Neural progenitor cell (in vitro differentiated cells): ENCODE data around the gene PRPF40A. TPM values are rescaled to one million over a fixed set of nuclear protein-coding genes. Genes with fewer than 3 reads are reported as not detected.

Experiments used
- DNase-seq: peaks from one replicate; pipeline ENCODE4 v3.0.0-alpha.2; 2016; ENCODE audit warnings: low spot score
- H2AFZ ChIP-seq: fragments of 200-600 bp; sonication (generic); replicated peaks from 2 replicates; pipeline ENCODE4 v1.6.1; 2016; ENCODE audit warnings: antibody characterized with exemption
- H3F3A ChIP-seq: fragments of 200-600 bp; sonication (generic); 2 replicates; pipeline ENCODE4 v1.6.1; 2016; ENCODE audit warnings: antibody characterized with exemption, low read depth
- H3K27ac ChIP-seq: fragments of 200-600 bp; sonication (generic); 2 replicates; pipeline ENCODE4 v1.5.1; 2016; ENCODE audit warnings: mild to moderate bottlenecking
- H3K27me3 ChIP-seq: fragments of 200-600 bp; sonication (generic); 2 replicates; pipeline ENCODE4 v1.6.1; 2016; ENCODE audit warnings: mild to moderate bottlenecking, moderate library complexity
- H3K36me3 ChIP-seq: fragments of 200-600 bp; sonication (generic); 2 replicates; pipeline ENCODE4 v1.5.1; 2016
- H3K4me1 ChIP-seq: fragments of 200-600 bp; sonication (generic); 2 replicates; pipeline ENCODE4 v1.6.1; 2016; ENCODE audit warnings: mixed run types
- H3K4me2 ChIP-seq: fragments of 200-600 bp; sonication (generic); 2 replicates; pipeline ENCODE4 v1.6.1; 2016
- H3K4me3 ChIP-seq: fragments of 200-600 bp; sonication (generic); 2 replicates; pipeline ENCODE4 v1.5.1; 2016
- H3K79me2 ChIP-seq: fragments of 200-600 bp; sonication (generic); 2 replicates; pipeline ENCODE4 v1.6.1; 2016; ENCODE audit warnings: low read depth
- H3K9ac ChIP-seq: fragments of 200-600 bp; sonication (generic); 2 replicates; pipeline ENCODE4 v1.6.1; 2016
- H3K9me3 ChIP-seq: fragments of 200-600 bp; sonication (generic); 2 replicates; pipeline ENCODE4 v1.5.1; 2016; ENCODE audit warnings: low read depth
- H4K20me1 ChIP-seq: fragments of 200-600 bp; sonication (generic); 2 replicates; pipeline ENCODE4 v1.6.1; 2016; ENCODE audit warnings: low read depth
- H3K27ac Mint-ChIP-seq: 3 replicates; pipeline ENCODE4 v1.8.0; 2021; ENCODE audit warnings: mixed read lengths
- H3K27me3 Mint-ChIP-seq: 2 replicates; pipeline ENCODE4 v1.8.0; 2022; ENCODE audit warnings: low read depth, mild to moderate bottlenecking, inconsistent platforms, moderate library complexity, mixed read lengths; ENCODE audit not compliant: insufficient read depth
- H3K36me3 Mint-ChIP-seq: 3 replicates; pipeline ENCODE4 v1.8.0; 2021; ENCODE audit warnings: mixed read lengths
- H3K4me1 Mint-ChIP-seq: 3 replicates; pipeline ENCODE4 v1.8.0; 2021; ENCODE audit warnings: mixed read lengths
- H3K4me3 Mint-ChIP-seq: 3 replicates; pipeline ENCODE4 v1.8.0; 2021; ENCODE audit warnings: mild to moderate bottlenecking, moderate library complexity, mixed read lengths
- H3K9me3 Mint-ChIP-seq: 3 replicates; pipeline ENCODE4 v1.8.0; 2020; ENCODE audit warnings: mixed read lengths
- CTCF ChIP-seq: fragments of 200-600 bp; sonication (generic); IDR thresholded peaks from 2 replicates; pipeline ENCODE4 v1.5.1; 2017; ENCODE audit warnings: antibody characterized with exemption, mild to moderate bottlenecking
- EZH2 ChIP-seq: fragments of 200-600 bp; sonication (generic); IDR thresholded peaks from 2 replicates; pipeline ENCODE4 v1.6.1; 2017; ENCODE audit warnings: antibody characterized with exemption, mild to moderate bottlenecking, moderate library complexity
- EZH2phosphoT487 ChIP-seq: fragments of 200-600 bp; sonication (generic); IDR thresholded peaks from 2 replicates; pipeline ENCODE4 v1.6.1; 2017; ENCODE audit warnings: antibody characterized with exemption
- total RNA-seq: library from RNA; depleted of rRNA; stranded (reverse); fragments of >200 nt; gene quantifications from 2 replicates; pipeline ENCODE4 v1.2.3, GENCODE V29; 2015; ENCODE audit warnings: low replicate concordance

PRPF40A gene
- total RNA-seq, 1 donor from 2014 or later = 257 TPM

GRCh38 chr2:152637251-152637650 is 80.0 kb downstream of the PRPF40A start:
- Histone ChIP-seq H3K79me2 (no peaks in the 10 kb centered on the region), H3K4me3 (no peak overlapping the region), H3K4me1 (peaks cover 3% of the 10 kb centered on the region), H2AFZ (no peak overlapping the region), H3K27me3 (no peaks in the 10 kb centered on the region), H4K20me1 (peaks cover 13% of the 10 kb centered on the region), H3K9me3 (no peaks in the 10 kb centered on the region), H3K9ac (no peak overlapping the region), H3K27ac (no peak overlapping the region), H3K36me3 (peaks cover 3% of the 10 kb centered on the region), H3K4me2 (no peak overlapping the region), H3F3A (peaks cover 7% of the 10 kb centered on the region)
- Mint-ChIP-seq H3K27me3 (no peaks in the 10 kb centered on the region), H3K9me3 (no peaks in the 10 kb centered on the region), H3K27ac (no peak overlapping the region), H3K4me1 (peaks cover 4% of the 10 kb centered on the region), H3K4me3 (no peak overlapping the region), H3K36me3 (peaks cover 27% of the 10 kb centered on the region)
- no peak for DNase-seq
- TF ChIP-seq EZH2 = no peak
- TF ChIP-seq CTCF = no peak
- TF ChIP-seq EZH2phosphoT487 = no peak

- Mint-ChIP-seq H3K36me3 (peaks cover 21% of the 10 kb centered on the region), H3K27ac (no peak overlapping the region), H3K4me3 (no peak overlapping the region), H3K27me3 (no peaks in the 10 kb centered on the region), H3K9me3 (no peaks in the 10 kb centered on the region), H3K4me1 (peaks cover 4% of the 10 kb centered on the region)
- no peaks in the 10 kb centered on the region for H3K27me3 ChIP-seq
- TF ChIP-seq EZH2 = no peak
- no peak for TF ChIP-seq EZH2phosphoT487
- peak; percentile 95 for TF ChIP-seq CTCF
- H3K4me2 ChIP-seq = no peak overlapping the region
- H4K20me1 ChIP-seq = peaks cover 13% of the 10 kb centered on the region
- H3K4me3 ChIP-seq = no peak overlapping the region
- DNase-seq = peak; percentile 78
- no peak overlapping the region for H3K27ac ChIP-seq
- H3K9me3 ChIP-seq = no peaks in the 10 kb centered on the region
- peaks cover 7% of the 10 kb centered on the region for H3F3A ChIP-seq
- H3K4me1 ChIP-seq = peaks cover 3% of the 10 kb centered on the region
- no peak overlapping the region for H3K9ac ChIP-seq
- no peak overlapping the region for H2AFZ ChIP-seq
- H3K36me3 ChIP-seq = no peaks in the 10 kb centered on the region
- H3K79me2 ChIP-seq = no peaks in the 10 kb centered on the region
Measured at GRCh38 chr2:152635635-152636298, 81.5 kb downstream of the PRPF40A start.

GRCh38 chr2:152632736-152633135 is 84.5 kb downstream of the PRPF40A start:
- Mint-ChIP-seq H3K27me3 (no peaks in the 10 kb centered on the region), H3K9me3 (no peaks in the 10 kb centered on the region), H3K4me1 (peaks cover 4% of the 10 kb centered on the region), H3K4me3 (no peak overlapping the region), H3K36me3 (peaks cover 14% of the 10 kb centered on the region), H3K27ac (no peak overlapping the region)
- Histone ChIP-seq H2AFZ (no peak overlapping the region), H3K4me3 (no peak overlapping the region), H3K79me2 (no peaks in the 10 kb centered on the region), H3K4me1 (peaks cover 3% of the 10 kb centered on the region), H3K9ac (no peak overlapping the region), H3K36me3 (no peaks in the 10 kb centered on the region), H3F3A (peaks cover 7% of the 10 kb centered on the region), H3K27me3 (no peaks in the 10 kb centered on the region), H4K20me1 (peaks cover 13% of the 10 kb centered on the region), H3K27ac (no peak overlapping the region), H3K4me2 (no peak overlapping the region), H3K9me3 (no peaks in the 10 kb centered on the region)
- no peak for DNase-seq
- TF ChIP-seq EZH2phosphoT487 (no peak), EZH2 (no peak), CTCF (no peak)
